GM21367 (cell line): Measurements from ENCODE around the gene FERMT3.
A peak's percentile ranks its signal among the peaks of the same experiment; 100 is the strongest.
"Not testable (repeated sequence)": the region's sequence is repeated elsewhere in the genome, so short reads cannot be mapped to it uniquely, and the experiment has no call there.

Experiments
- ATAC-seq: cut with Tn5 transposase; IDR thresholded peaks from one replicate; pipeline ENCODE4 v1.9.1; 2021; ENCODE audit not compliant: unreplicated experiment

The FERMT3 gene

GRCh38 chr11:64206457-64207255 lies at the start of gene FERMT3:
Gene FERMT3, plus strand, starts transcription at chr11:64206721. Its CDS starts 644 bp downstream, at chr11:64207365.
- peak; percentile 11 for ATAC-seq

- ATAC-seq: no peak
Observed at GRCh38 chr11:64157631-64158394, 48.7 kb upstream of the FERMT3 start.

- ATAC-seq: no peak
Observed at GRCh38 chr11:64161037-64161436, 45.5 kb upstream of the FERMT3 start.

- not testable (repeated sequence) for ATAC-seq
Observed at GRCh38 chr11:64162769-64163168, 43.8 kb upstream of the FERMT3 start.

GRCh38 chr11:64163951-64164350 lies 42.6 kb upstream of the FERMT3 start:
- ATAC-seq: no peak

- ATAC-seq: no peak
Observed at GRCh38 chr11:64164392-64165312, 41.9 kb upstream of the FERMT3 start.

GRCh38 chr11:64165481-64165841 lies 41.1 kb upstream of the FERMT3 start:
- ATAC-seq: no peak

GRCh38 chr11:64165842-64166635 lies 40.5 kb upstream of the FERMT3 start, which contains the start of gene MACROD1:
Gene MACROD1, minus strand, starts transcription at chr11:64166113. Its CDS starts 119 bp downstream, at chr11:64165994.
- no peak for ATAC-seq

GRCh38 chr11:64170419-64170818 lies 36.1 kb upstream of the FERMT3 start:
- no peak for ATAC-seq

- ATAC-seq: no peak
Observed at GRCh38 chr11:64173616-64174355, 32.7 kb upstream of the FERMT3 start.

GRCh38 chr11:64176751-64177150 lies 29.8 kb upstream of the FERMT3 start:
- ATAC-seq: no peak

GRCh38 chr11:64178203-64178602 lies 28.3 kb upstream of the FERMT3 start:
- no peak for ATAC-seq

- ATAC-seq: no peak
Observed at GRCh38 chr11:64178951-64179639, 27.4 kb upstream of the FERMT3 start.

GRCh38 chr11:64180891-64181290 lies 25.6 kb upstream of the FERMT3 start:
- no peak for ATAC-seq

GRCh38 chr11:64181506-64182411 lies 24.8 kb upstream of the FERMT3 start:
- ATAC-seq: no peak

GRCh38 chr11:64183890-64184289 lies 22.6 kb upstream of the FERMT3 start:
- no peak for ATAC-seq

- ATAC-seq: peak; percentile 7
Observed at GRCh38 chr11:64185175-64185692, 21.3 kb upstream of the FERMT3 start.
